H1 (cell line): Measurements from ENCODE around the gene ATP9B. TPM values are rescaled to one million over a fixed set of nuclear protein-coding genes. Genes with fewer than 3 reads are reported as not detected.

Experiments
- CTCF ChIA-PET: fragments of 300-600 bp; sonication (Branson Sonifier 250); formaldehyde crosslinking; loops from one replicate; lab custom pipeline; 2021; ENCODE audit not compliant: partially characterized antibody; lab: Charles Lee
- POLR2A ChIA-PET: fragments of 300-600 bp; sonication (Branson Sonifier 250); formaldehyde crosslinking; loops from one replicate; lab custom pipeline; 2021; ENCODE audit warnings: inconsistent platforms; ENCODE audit not compliant: partially characterized antibody; lab: Charles Lee
- DNase-seq, 2 experiments: peaks; one replicate each; pipeline versions ENCODE4 v3.0.0 to v3.0.0-alpha.2; 2010 to 2022; ENCODE audit warnings: low spot score in 2 of 2, low read depth in 1 of 2, mixed read lengths in 1 of 2
- FAIRE-seq: peaks from 2 replicates; lab custom pipeline; 2011; peaks lifted over from hg19 to GRCh38; lab: Jason Lieb, UNC
- H2AFZ ChIP-seq: 2 replicates; pipeline ENCODE4 v1.8.1; 2012; ENCODE audit warnings: low read length, inconsistent platforms
- H2AK5ac ChIP-seq: 2 replicates; pipeline ENCODE4 v1.6.1; 2013; ENCODE audit warnings: low read depth, low read length
- H2BK120ac ChIP-seq: replicated peaks from 2 replicates; pipeline ENCODE3; 2013; ENCODE audit warnings: low read depth, low read length, inconsistent platforms
- H2BK12ac ChIP-seq: 2 replicates; pipeline ENCODE4 v1.6.1; 2013; ENCODE audit warnings: low read depth, low read length
- H2BK15ac ChIP-seq: 2 replicates; pipeline ENCODE4 v1.6.1; 2013; ENCODE audit warnings: low read length
- H2BK20ac ChIP-seq: 2 replicates; pipeline ENCODE4 v1.6.1; 2013; ENCODE audit warnings: low read length
- H2BK5ac ChIP-seq: 2 replicates; pipeline ENCODE4 v1.6.1; 2013; ENCODE audit warnings: low read depth, low read length
- H3K14ac ChIP-seq: 2 replicates; pipeline ENCODE4 v1.6.1; 2013; ENCODE audit warnings: inconsistent platforms; ENCODE audit not compliant: insufficient read length
- H3K18ac ChIP-seq: 2 replicates; pipeline ENCODE4 v1.6.1; 2013; ENCODE audit warnings: low read length; ENCODE audit errors: extremely low read depth
- H3K23ac ChIP-seq: 2 replicates; pipeline ENCODE4 v1.6.1; 2013; ENCODE audit warnings: inconsistent platforms; ENCODE audit not compliant: insufficient read length
- H3K23me2 ChIP-seq: 2 replicates; pipeline ENCODE4 v1.6.1; 2013; ENCODE audit warnings: low read depth, low read length
- H3K27ac ChIP-seq: 2 replicates; pipeline ENCODE4 v1.6.1; 2011; ENCODE audit warnings: low read depth, low read length, inconsistent platforms
- H3K27me3 ChIP-seq, 4 experiments: replicated peaks in 1 of 4; 1 replicate in 1 of 4; 2 replicates in 3 of 4; pipeline versions ENCODE4 v1.6.1 to v1.8.1; 2011 to 2013; ENCODE audit warnings: low read length in 3 of 4, mild to moderate bottlenecking in 3 of 4, inconsistent platforms in 2 of 4, mixed read lengths in 2 of 4, moderate library complexity in 1 of 4; ENCODE audit not compliant: control insufficient read depth in 3 of 4, insufficient read depth in 3 of 4; ENCODE audit errors: extremely low read depth in 1 of 4
- H3K36me3 ChIP-seq, 4 experiments: 2 replicates each; pipeline versions ENCODE4 v1.6.1 to v1.8.1; 2011 to 2013; ENCODE audit warnings: mild to moderate bottlenecking in 4 of 4, low read length in 3 of 4, moderate library complexity in 2 of 4, control low read depth in 1 of 4, inconsistent platforms in 1 of 4; ENCODE audit not compliant: insufficient read depth in 4 of 4, control insufficient read depth in 2 of 4
- H3K4ac ChIP-seq: replicated peaks from 2 replicates; pipeline ENCODE3; 2013; ENCODE audit warnings: low read length, low read depth, mixed read lengths, inconsistent platforms; ENCODE audit not compliant: insufficient read length
- H3K4me1 ChIP-seq, 4 experiments: replicated peaks in 1 of 4; 1 replicate in 1 of 4; 2 replicates in 3 of 4; pipeline versions ENCODE4 v1.6.1 to v1.8.1; 2011 to 2013; ENCODE audit warnings: low read length in 3 of 4, inconsistent platforms in 2 of 4, mixed read lengths in 1 of 4; ENCODE audit not compliant: insufficient read depth in 4 of 4, control insufficient read depth in 3 of 4
- H3K4me2 ChIP-seq, 2 experiments: 2 replicates each; pipeline versions ENCODE4 v1.6.1 to v1.8.1; 2011 to 2013; ENCODE audit warnings: low read depth in 2 of 2, low read length in 2 of 2, control low read depth in 1 of 2, inconsistent platforms in 1 of 2, mild to moderate bottlenecking in 1 of 2; ENCODE audit not compliant: insufficient read depth in 1 of 2
- H3K4me3 ChIP-seq, 4 experiments: fragments of 200-600, 300-600 bp in 1 of 4; sonication (generic), shearing (Covaris generic), sonication (Bioruptor Twin) in 1 of 4; 2 replicates each; pipeline versions ENCODE4 v1.5.1 to v1.8.1; 2011 to 2016; ENCODE audit warnings: low read length in 4 of 4, low read depth in 3 of 4, control low read depth in 2 of 4, inconsistent platforms in 2 of 4, mild to moderate bottlenecking in 2 of 4, mixed read lengths in 1 of 4, moderate library complexity in 1 of 4; ENCODE audit not compliant: insufficient read depth in 2 of 4; ENCODE audit errors: extremely low read depth in 1 of 4
- H3K56ac ChIP-seq: replicated peaks from 2 replicates; pipeline ENCODE3; 2013; ENCODE audit warnings: low read depth, mild to moderate bottlenecking, mixed read lengths, low read length, inconsistent platforms; ENCODE audit not compliant: insufficient read length
- H3K79me1 ChIP-seq: 2 replicates; pipeline ENCODE4 v1.6.1; 2013; ENCODE audit warnings: low read depth, low read length, control low read depth
- H3K79me2 ChIP-seq, 2 experiments: 2 replicates each; pipeline versions ENCODE4 v1.6.1 to v1.8.1; 2012 to 2013; ENCODE audit warnings: low read length in 2 of 2, mild to moderate bottlenecking in 2 of 2, inconsistent platforms in 1 of 2; ENCODE audit not compliant: insufficient read depth in 2 of 2, control insufficient read depth in 1 of 2
- H3K9ac ChIP-seq, 4 experiments: replicated peaks in 1 of 4; 1 replicate in 1 of 4; 2 replicates in 3 of 4; pipeline versions ENCODE4 v1.6.1 to v1.8.1; 2011 to 2013; ENCODE audit warnings: low read depth in 3 of 4, low read length in 3 of 4, control low read depth in 2 of 4, mild to moderate bottlenecking in 2 of 4, moderate library complexity in 2 of 4, inconsistent platforms in 1 of 4; ENCODE audit errors: extremely low read depth in 1 of 4
- H3K9me3 ChIP-seq, 2 experiments: 2 replicates each; pipeline versions ENCODE4 v1.6.1 to v1.8.1; 2012 to 2013; ENCODE audit warnings: mild to moderate bottlenecking in 2 of 2, moderate library complexity in 2 of 2, control low read depth in 1 of 2, inconsistent platforms in 1 of 2, low read depth in 1 of 2, low read length in 1 of 2, mixed read lengths in 1 of 2; ENCODE audit not compliant: insufficient read depth in 2 of 2
- H4K20me1 ChIP-seq, 2 experiments: replicated peaks in 1 of 2; 2 replicates each; pipeline versions ENCODE3 to v1.8.1; 2011 to 2013; ENCODE audit warnings: inconsistent platforms in 2 of 2, low read length in 2 of 2, mild to moderate bottlenecking in 1 of 2; ENCODE audit not compliant: insufficient read depth in 2 of 2, control insufficient read depth in 1 of 2
- H4K5ac ChIP-seq: 2 replicates; pipeline ENCODE4 v1.6.1; 2013; ENCODE audit warnings: low read length, low read depth, mixed read lengths, inconsistent platforms; ENCODE audit not compliant: insufficient read length
- H4K8ac ChIP-seq: 2 replicates; pipeline ENCODE4 v1.8.0; 2013; ENCODE audit warnings: mild to moderate bottlenecking, moderate library complexity, low read length, inconsistent platforms; ENCODE audit not compliant: insufficient read depth; ENCODE audit errors: extremely low read depth
- H4K91ac ChIP-seq: replicated peaks from 2 replicates; pipeline ENCODE3; 2013; ENCODE audit warnings: low read length, mixed read lengths, inconsistent platforms; ENCODE audit not compliant: insufficient read length
- BCL11A ChIP-seq, 2 experiments: IDR thresholded peaks; one replicate each; pipeline ENCODE4 v1.6.1; 2011; ENCODE audit warnings: low read depth in 2 of 2, low read length in 2 of 2, mild to moderate bottlenecking in 2 of 2
- CBX8 ChIP-seq: fragments of 300-800, 300-1000 bp; sonication (generic); IDR thresholded peaks from 2 replicates; pipeline ENCODE4 v1.7.1; 2016; ENCODE audit warnings: low read depth, low read length, borderline replicate concordance
- CEBPB ChIP-seq: IDR thresholded peaks from 2 replicates; pipeline ENCODE4 v1.6.1; 2012; ENCODE audit warnings: low read depth, low read length
- CTBP2 ChIP-seq: IDR thresholded peaks from 2 replicates; pipeline ENCODE4 v1.7.0; 2011; ENCODE audit warnings: borderline replicate concordance, mild to moderate bottlenecking, moderate library complexity, mixed read lengths, low read length; ENCODE audit not compliant: insufficient read depth, insufficient read length
- EGR1 ChIP-seq: IDR thresholded peaks from 2 replicates; pipeline ENCODE4 v1.6.1; 2011; ENCODE audit warnings: low read depth, low read length, borderline replicate concordance
- MAX ChIP-seq: IDR thresholded peaks from 2 replicates; pipeline ENCODE4 v1.6.1; 2012; ENCODE audit warnings: inconsistent platforms
- POLR2A ChIP-seq, 2 experiments: IDR thresholded peaks; 1 replicate in 1 of 2; 2 replicates in 1 of 2; pipeline ENCODE4 v1.6.1; 2011; ENCODE audit warnings: low read depth in 2 of 2, low read length in 2 of 2, mild to moderate bottlenecking in 2 of 2; ENCODE audit errors: control extremely low read depth in 1 of 2
- POLR2AphosphoS5 ChIP-seq: IDR thresholded peaks from 2 replicates; pipeline ENCODE4 v1.6.1; 2011; ENCODE audit warnings: low read depth, low read length
- POU5F1 ChIP-seq: IDR thresholded peaks from 2 replicates; pipeline ENCODE4 v1.6.1; 2011; ENCODE audit warnings: low read depth, mild to moderate bottlenecking, low read length, moderate library complexity
- RBBP5 ChIP-seq: IDR thresholded peaks from 2 replicates; pipeline ENCODE4 v1.7.1; 2012; ENCODE audit warnings: low read depth, mild to moderate bottlenecking, inconsistent platforms, low read length, moderate library complexity, borderline replicate concordance
- SIN3A ChIP-seq, 2 experiments: IDR thresholded peaks in 1 of 2; conservative IDR thresholded peaks in 1 of 2; 2 replicates each; pipeline ENCODE4 v1.6.1; 2011 to 2012; ENCODE audit warnings: low read length in 2 of 2, improper control_type of control experiment in 1 of 2, low read depth in 1 of 2, mild to moderate bottlenecking in 1 of 2
- YY1 ChIP-seq: IDR thresholded peaks from 2 replicates; pipeline ENCODE4 v1.6.1; 2011; ENCODE audit warnings: low read depth, mild to moderate bottlenecking, low read length
- ZNF274 ChIP-seq: IDR thresholded peaks from 2 replicates; pipeline ENCODE4 v1.7.0; 2012; ENCODE audit warnings: low read length, borderline replicate concordance; ENCODE audit errors: extremely low read depth
- WGBS, 2 experiments: shearing (Covaris generic) in 1 of 2; methylation state at CpG; one replicate each; pipeline versions ENCODE4 v1.1.6 to v1.1.7; 2013 to 2015; ENCODE audit warnings: low lambda C conversion rate in 2 of 2, mixed read lengths in 2 of 2, inconsistent platforms in 1 of 2, low coverage in 1 of 2, missing lambda C conversion rate in 1 of 2; ENCODE audit not compliant: insufficient replicate concordance in 2 of 2, insufficient coverage in 1 of 2, insufficient read length in 1 of 2; ENCODE audit errors: extremely low coverage in 1 of 2, missing lambda C conversion rate in 1 of 2; 5-methylcytosine and 5-hydroxymethylcytosine counted together
- polyA plus RNA-seq, 7 experiments: library from polyadenylated mRNA; depleted of rRNA in 3 of 7; stranded (reverse) in 5 of 7; unstranded in 2 of 7; fragments of >200 nt in 5 of 7; fragments of 200-250 nt in 2 of 7; gene quantifications; 1 replicate in 5 of 7; 2 replicates in 1 of 7; 4 replicates in 1 of 7; pipeline versions ENCODE4 v1.2.1 to v1.2.3, GENCODE V29; 2011 to 2013; ENCODE audit warnings: missing spikeins in 2 of 7, mixed read lengths in 2 of 7
- total RNA-seq: library from RNA; stranded (reverse); fragmentation: NEBNext Ultra II Directional; extraction: Animal tissue kit (Norgen Biotek cat#: 25700); gene quantifications from 2 replicates; pipeline ENCODE4 v1.2.1, GENCODE V29; 2021

Gene ATP9B
- total and polyA plus RNA-seq, 2 of the 8 experiments (the other 6 are each of a cell fraction or from before 2014, with no cell fraction given) = 15.1 to 21.7 TPM

- H4K20me1 ChIP-seq = peaks cover 0 to 2% of the 10 kb centered on the region in 2 experiments
- H3K79me2 ChIP-seq = no peaks in the 10 kb centered on the region
- ChIA-PET POLR2A (no interaction called here), CTCF (no interaction called here)
- H4K5ac ChIP-seq = no peak overlapping the region
- no peaks in the 10 kb centered on the region for H3K36me3 ChIP-seq
- DNase-seq (no peak), FAIRE-seq (no peak)
- H3K14ac ChIP-seq = no peak overlapping the region
- H3K23me2 ChIP-seq = no peaks in the 10 kb centered on the region
- H3K4me2 ChIP-seq = no peak overlapping the region
- H4K8ac ChIP-seq = no peak overlapping the region
- H3K18ac ChIP-seq = no peak overlapping the region
- H3K27me3 ChIP-seq = no peaks in the 10 kb centered on the region
- no peak for TF ChIP-seq POLR2A (IDR thresholded peaks at IDR 0.05; ENCODE audit: control extremely low read depth in 1 of 2, low read depth in 2 of 2, low read length in 2 of 2)
- no peak for TF ChIP-seq CEBPB
- no peak for TF ChIP-seq SIN3A (conservative IDR thresholded peaks at IDR 0.05 in 1 of 2, IDR thresholded peaks at IDR 0.05 in 1 of 2; ENCODE audit: low read depth in 1 of 2, low read length in 2 of 2)
- TF ChIP-seq BCL11A (IDR thresholded peaks at IDR 0.05; ENCODE audit: low read depth in 2 of 2, low read length in 2 of 2) = no peak
- TF ChIP-seq POU5F1 = no peak
- no peak for TF ChIP-seq YY1
- no peak for TF ChIP-seq ZNF274
- TF ChIP-seq CTBP2 = no peak
- TF ChIP-seq EGR1 = no peak
- TF ChIP-seq MAX = no peak
- TF ChIP-seq CBX8 = no peak
- no peak for TF ChIP-seq RBBP5
- no peak for TF ChIP-seq POLR2AphosphoS5
- no peak overlapping the region for H2BK120ac ChIP-seq
- no peak overlapping the region for H4K91ac ChIP-seq
- no peak overlapping the region for H3K27ac ChIP-seq
- no peak overlapping the region for H3K23ac ChIP-seq
- H3K9me3 ChIP-seq = no peaks in the 10 kb centered on the region
- no peak overlapping the region for H3K4ac ChIP-seq
- H2AFZ ChIP-seq = no peak overlapping the region
- 86% methylated on average over 2 of the region's 2 CpGs; no CpG with 5 or more reads in 1 of the 2 experiments for WGBS, 2 experiments
- H3K4me3 ChIP-seq = no peak overlapping the region
- H2AK5ac ChIP-seq = no peak overlapping the region
- H2BK5ac ChIP-seq = no peak overlapping the region
- H2BK12ac ChIP-seq = no peak overlapping the region
- H3K56ac ChIP-seq = no peak overlapping the region
- H2BK15ac ChIP-seq = no peak overlapping the region
- no peaks in the 10 kb centered on the region for H3K79me1 ChIP-seq
- no peak overlapping the region for H3K9ac ChIP-seq
- no peak overlapping the region for H2BK20ac ChIP-seq
- no peaks in the 10 kb centered on the region for H3K4me1 ChIP-seq
Observed at GRCh38 chr18:79193826-79194225, 124.6 kb downstream of the ATP9B start.
